ENCODE data around the gene DENND1B.

The DENND1B gene

GRCh38 chr1:197674286-197674685 lies 101.0 kb downstream of the DENND1B start:
- no peak for DNase-seq (ENCODE audit: low spot score)
- TF ChIP-seq, protein P1, sequence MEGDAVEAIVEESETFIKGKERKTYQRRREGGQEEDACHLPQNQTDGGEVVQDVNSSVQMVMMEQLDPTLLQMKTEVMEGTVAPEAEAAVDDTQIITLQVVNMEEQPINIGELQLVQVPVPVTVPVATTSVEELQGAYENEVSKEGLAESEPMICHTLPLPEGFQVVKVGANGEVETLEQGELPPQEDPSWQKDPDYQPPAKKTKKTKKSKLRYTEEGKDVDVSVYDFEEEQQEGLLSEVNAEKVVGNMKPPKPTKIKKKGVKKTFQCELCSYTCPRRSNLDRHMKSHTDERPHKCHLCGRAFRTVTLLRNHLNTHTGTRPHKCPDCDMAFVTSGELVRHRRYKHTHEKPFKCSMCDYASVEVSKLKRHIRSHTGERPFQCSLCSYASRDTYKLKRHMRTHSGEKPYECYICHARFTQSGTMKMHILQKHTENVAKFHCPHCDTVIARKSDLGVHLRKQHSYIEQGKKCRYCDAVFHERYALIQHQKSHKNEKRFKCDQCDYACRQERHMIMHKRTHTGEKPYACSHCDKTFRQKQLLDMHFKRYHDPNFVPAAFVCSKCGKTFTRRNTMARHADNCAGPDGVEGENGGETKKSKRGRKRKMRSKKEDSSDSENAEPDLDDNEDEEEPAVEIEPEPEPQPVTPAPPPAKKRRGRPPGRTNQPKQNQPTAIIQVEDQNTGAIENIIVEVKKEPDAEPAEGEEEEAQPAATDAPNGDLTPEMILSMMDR (IDR thresholded peaks at IDR 0.05; ENCODE audit: extremely low read depth, missing control alignments) = no peak

- TF ChIP-seq, protein P1 (IDR thresholded peaks at IDR 0.05; ENCODE audit: extremely low read depth, missing control alignments) = no peak
- no peak for DNase-seq (ENCODE audit: low spot score)
These were observed 102.0 kb downstream of the DENND1B start for GRCh38 chr1:197673292-197673691.

DNA sequence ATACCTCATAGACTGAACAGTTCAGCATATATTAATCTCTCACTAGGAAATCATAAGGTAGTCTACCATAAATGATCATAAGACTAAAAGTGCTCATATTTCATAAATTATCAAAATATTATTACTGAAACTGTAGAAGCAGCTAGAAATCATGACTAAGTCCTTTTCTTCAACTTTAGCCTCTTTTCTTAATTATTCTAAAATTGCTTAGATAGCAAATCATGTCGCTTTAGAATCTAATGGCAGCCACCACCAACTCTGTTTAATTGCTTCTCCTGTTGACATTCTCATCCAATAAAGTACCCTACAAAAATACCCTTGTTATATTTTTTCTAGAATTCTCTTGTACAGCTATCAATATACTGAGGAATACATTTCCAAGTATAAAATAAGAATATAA lies 102.9 kb downstream of the DENND1B start:
- TF ChIP-seq, protein P1 (IDR thresholded peaks at IDR 0.05; ENCODE audit: extremely low read depth, missing control alignments) = no peak
- DNase-seq (ENCODE audit: low spot score) = no peak

DNA sequence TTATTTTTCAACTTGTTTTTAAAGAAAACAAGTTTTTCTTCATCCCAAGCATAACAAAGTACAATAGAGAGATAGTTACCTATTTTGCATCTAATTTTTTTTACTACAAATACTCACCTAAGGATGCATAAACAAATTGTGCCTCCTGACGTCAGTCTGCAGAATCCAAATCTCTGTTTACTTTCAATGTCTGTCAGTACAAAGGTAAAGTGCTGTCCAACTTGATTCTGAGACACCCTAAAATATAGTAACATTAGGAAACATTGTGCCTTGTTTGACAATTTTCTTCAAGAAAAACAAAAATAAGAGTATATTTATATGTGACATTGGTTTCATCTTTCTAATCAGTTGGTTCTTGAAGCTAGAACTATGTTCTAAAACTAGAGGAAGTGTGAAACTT lies 103.4 kb downstream of the DENND1B start:
- TF ChIP-seq, protein P1 (IDR thresholded peaks at IDR 0.05; ENCODE audit: extremely low read depth, missing control alignments) = no peak
- no peak for DNase-seq (ENCODE audit: low spot score)

DNA sequence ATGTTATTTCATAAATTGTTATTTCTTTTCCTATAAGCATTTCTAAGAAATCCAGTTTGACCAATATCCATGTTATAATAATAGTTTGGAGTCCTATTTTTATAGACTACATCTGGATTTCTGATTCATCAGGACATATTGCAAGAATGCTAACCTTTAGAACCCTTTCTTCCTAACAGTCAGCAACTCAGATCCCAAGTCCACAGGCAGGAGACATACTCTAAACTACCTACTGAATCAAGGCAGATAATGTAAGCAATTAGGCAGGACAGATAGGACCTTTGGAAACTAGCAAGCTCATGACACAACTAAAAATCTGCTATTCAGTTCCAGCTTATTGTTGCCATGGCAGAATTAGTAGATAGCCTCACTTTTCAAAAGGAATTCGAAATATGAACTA lies 104.1 kb downstream of the DENND1B start:
- TF ChIP-seq, protein P1 (IDR thresholded peaks at IDR 0.05; ENCODE audit: extremely low read depth, missing control alignments) = no peak
- DNase-seq (ENCODE audit: low spot score) = no peak

GRCh38 chr1:197666769-197667285 lies 108.5 kb downstream of the DENND1B start:
- DNase-seq (ENCODE audit: low spot score) = no peak
- TF ChIP-seq, protein P1 (IDR thresholded peaks at IDR 0.05; ENCODE audit: extremely low read depth, missing control alignments) = no peak

GRCh38 chr1:197664391-197664790 lies 110.9 kb downstream of the DENND1B start:
- no peak for DNase-seq (ENCODE audit: low spot score)
- TF ChIP-seq, protein P1 (IDR thresholded peaks at IDR 0.05; ENCODE audit: extremely low read depth, missing control alignments) = no peak
